Measurements from ENCODE around the gene USP27X. TPM values are rescaled to one million over a fixed set of nuclear protein-coding genes. Genes with fewer than 3 reads are reported as not detected.

Gene USP27X
- total and polyA plus RNA-seq, 2 of the 4 experiments (the other 2 are of a cell fraction): 2.7 to 6.3 TPM

- Histone ChIP-seq H3K9me1 (ENCODE audit: insufficient read depth, low read length) (peaks cover 16% of the 10 kb centered on the region; the same call in 1 of the 2 replicates), H3K4me1 (ENCODE audit: control insufficient read depth, insufficient read depth, low read length) (peaks cover 3% of the 10 kb centered on the region; the same call in 1 of the 2 replicates), H4K8ac (ENCODE audit: low read depth in 2 of 2, low read length in 2 of 2) (peak overlapping the region in 1 of 2 experiments; percentile 9; a peak in 1 of 4 replicates), H2BK120ac (ENCODE audit: low read depth, low read length) (no peak overlapping the region), H3K4me2 (ENCODE audit: low read depth, low read length) (no peak overlapping the region), H2AK9ac (replicated peaks; ENCODE audit: low read depth, low read length, poor library complexity) (peak overlapping the region; percentile 47), H4K5ac (ENCODE audit: low read depth, low read length) (no peak overlapping the region), H2AFZ (replicated peaks; ENCODE audit: low read length, poor library complexity) (no peak overlapping the region), H3K9me3 (ENCODE audit: control insufficient read depth, insufficient read depth, low read length) (no peaks in the 10 kb centered on the region; the same call in 1 of the 2 replicates), H2BK15ac (ENCODE audit: low read depth, low read length) (no peak overlapping the region), H3K36me3 (ENCODE audit: control insufficient read depth, insufficient read depth, low read length) (no peaks in the 10 kb centered on the region), H2AK5ac (ENCODE audit: low read depth, low read length) (no peak overlapping the region), H4K20me1 (ENCODE audit: insufficient read depth, low read length) (no peaks in the 10 kb centered on the region), H3K79me1 (ENCODE audit: low read depth in 1 of 2, low read length in 2 of 2) (peaks cover 6 to 11% of the 10 kb centered on the region in 2 experiments; a peak in 2 of 4 replicates), H3K27me3 (ENCODE audit: control insufficient read depth, insufficient read depth, low read length) (peaks cover 3% of the 10 kb centered on the region; the same call in 1 of the 2 replicates), H3K18ac (ENCODE audit: low read depth, low read length) (no peak overlapping the region), H3K14ac (replicated peaks; ENCODE audit: low read depth, low read length) (no peak overlapping the region), H3K27ac (ENCODE audit: insufficient read depth, low read length) (no peak overlapping the region), H4K91ac (ENCODE audit: insufficient read depth, low read depth, low read length) (no peak overlapping the region), H3K4me3 (ENCODE audit: insufficient read depth, low read depth, low read length) (no peak overlapping the region), H3K56ac (ENCODE audit: extremely low read depth, insufficient read depth, low read length) (no peak overlapping the region), H2BK20ac (ENCODE audit: low read depth, low read length) (no peak overlapping the region), H3K9ac (ENCODE audit: low read depth, low read length) (no peak overlapping the region), H2BK5ac (ENCODE audit: low read depth, low read length, poor library complexity, severe bottlenecking) (no peak overlapping the region), H3K4ac (ENCODE audit: low read depth, low read length) (no peak overlapping the region; the same call in 1 of the 2 replicates), H3K23ac (ENCODE audit: low read depth, low read length) (no peak overlapping the region)
- no TSS peak for BruUV-seq (replicated peaks)
- intact Hi-C loops (cut with micrococcal nuclease) (no loop called here), dilution Hi-C loops (cut with HindIII; ENCODE audit: low sequenced_read_pairs, unreplicated experiment) (no loop called here), in situ Hi-C loops (cut with MboI; ENCODE audit: low sequenced_read_pairs) (no loop called here)
- DNase-seq (no peak), ATAC-seq (ENCODE audit: low read depth) (no peak)
- ChIA-PET POLR2A (ENCODE audit: unreplicated experiment) (no interaction called here), CTCF (no interaction called here)
- no CpG with 5 or more reads among the region's 5 CpGs for whole genome bisulfite sequencing, 2 experiments (ENCODE audit: extremely low coverage in 2 of 2, insufficient read length in 1 of 2)
- TF ChIP-seq USF2 (IDR thresholded peaks at IDR 0.05; ENCODE audit: low read depth, low read length): no peak
- no peak for TF ChIP-seq BHLHE40 (IDR thresholded peaks at IDR 0.05; ENCODE audit: low read depth, low read length)
- no peak for TF ChIP-seq RCOR1 (IDR thresholded peaks at IDR 0.05; ENCODE audit: insufficient replicate concordance, low read length)
- no peak for TF ChIP-seq CTCF (conservative IDR thresholded peaks at IDR 0.05; ENCODE audit: low read depth, low read length)
These were observed 1.7 kb upstream of the USP27X start for GRCh38 chrX:49877397-49878101.
